ENCODE results near the gene FNTB. TPM values are rescaled to one million over a fixed set of nuclear protein-coding genes. Genes with fewer than 3 reads are reported as not detected.

The FNTB gene
- total RNA-seq, 2 donors from 2014 or later: 17.2 to 21.3 TPM

DNA sequence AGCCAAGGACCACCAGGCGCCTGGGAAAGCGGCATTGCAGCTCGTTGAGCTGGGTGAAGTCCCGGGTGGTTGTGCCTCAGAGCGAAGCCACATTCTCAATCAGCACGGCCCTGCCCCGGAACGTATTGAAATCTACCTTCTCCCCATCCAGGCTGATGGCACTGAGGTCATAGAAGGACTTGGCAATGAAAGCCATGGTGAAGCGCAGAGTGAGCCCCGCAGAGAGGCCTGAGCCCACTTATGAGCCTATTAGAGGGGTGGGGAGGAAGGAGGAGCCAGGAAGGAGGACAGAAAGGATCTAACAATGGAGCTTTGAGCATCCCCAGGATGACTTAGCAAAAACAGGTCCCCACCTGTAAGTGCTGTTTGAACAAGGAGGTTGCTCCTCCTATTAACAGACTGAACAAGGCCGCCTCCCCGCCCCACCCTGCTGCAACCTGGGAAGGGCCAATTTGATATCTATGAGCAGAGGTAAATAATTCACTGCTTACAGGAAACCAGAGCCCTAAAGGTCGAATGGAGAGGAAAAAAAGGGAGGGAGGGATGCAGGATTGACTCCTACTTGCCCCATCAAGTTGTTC lies 44.1 kb upstream of the FNTB start, which contains the start of gene GPX2:
Gene GPX2 (minus strand): TSS at position 215 of the 581 bp plus-strand sequence. CDS start 19 bp downstream, at position 196.
- H3K27ac Mint-ChIP-seq: peak within 1 kb of the TSS; percentile 86
- H3K9me3 Mint-ChIP-seq: no peaks in the 10 kb centered on the region
- H3K4me1 Mint-ChIP-seq: peaks cover 37% of the 10 kb centered on the region
- H3K4me3 Mint-ChIP-seq: no peak within 1 kb of the TSS
- peaks cover 2% of the 10 kb centered on the region for H3K27me3 Mint-ChIP-seq (ENCODE audit: insufficient read depth)
- peak; percentile 70 for DNase-seq
- H3K36me3 ChIP-seq (ENCODE audit: control insufficient read depth, insufficient read depth, low read length): no peaks in the 10 kb centered on the region
- no peak within 1 kb of the TSS for H3K9ac ChIP-seq (ENCODE audit: extremely low read depth, low read length, poor library complexity, severe bottlenecking)
- peaks cover 4% of the 10 kb centered on the region for H3K4me1 ChIP-seq (ENCODE audit: control insufficient read depth, insufficient read depth, low read length)
- H3K4me3 ChIP-seq (ENCODE audit: low read length): no peak within 1 kb of the TSS
- peaks cover 38% of the 10 kb centered on the region for H3K36me3 Mint-ChIP-seq (ENCODE audit: low read depth)
- WGBS, 2 experiments (ENCODE audit: insufficient coverage in 1 of 2, insufficient read length in 1 of 2): 84 to 88% methylated on average over 6 to 13 of the region's 13 CpGs
- H3K27me3 ChIP-seq (ENCODE audit: control insufficient read depth, insufficient read depth, low read length, poor library complexity, severe bottlenecking): no peaks in the 10 kb centered on the region
- H3K9me3 ChIP-seq (ENCODE audit: control insufficient read depth, low read length): no peaks in the 10 kb centered on the region
- H3K27ac ChIP-seq (ENCODE audit: low read depth, low read length): peak within 1 kb of the TSS; percentile 72
- TF ChIP-seq, protein P1, sequence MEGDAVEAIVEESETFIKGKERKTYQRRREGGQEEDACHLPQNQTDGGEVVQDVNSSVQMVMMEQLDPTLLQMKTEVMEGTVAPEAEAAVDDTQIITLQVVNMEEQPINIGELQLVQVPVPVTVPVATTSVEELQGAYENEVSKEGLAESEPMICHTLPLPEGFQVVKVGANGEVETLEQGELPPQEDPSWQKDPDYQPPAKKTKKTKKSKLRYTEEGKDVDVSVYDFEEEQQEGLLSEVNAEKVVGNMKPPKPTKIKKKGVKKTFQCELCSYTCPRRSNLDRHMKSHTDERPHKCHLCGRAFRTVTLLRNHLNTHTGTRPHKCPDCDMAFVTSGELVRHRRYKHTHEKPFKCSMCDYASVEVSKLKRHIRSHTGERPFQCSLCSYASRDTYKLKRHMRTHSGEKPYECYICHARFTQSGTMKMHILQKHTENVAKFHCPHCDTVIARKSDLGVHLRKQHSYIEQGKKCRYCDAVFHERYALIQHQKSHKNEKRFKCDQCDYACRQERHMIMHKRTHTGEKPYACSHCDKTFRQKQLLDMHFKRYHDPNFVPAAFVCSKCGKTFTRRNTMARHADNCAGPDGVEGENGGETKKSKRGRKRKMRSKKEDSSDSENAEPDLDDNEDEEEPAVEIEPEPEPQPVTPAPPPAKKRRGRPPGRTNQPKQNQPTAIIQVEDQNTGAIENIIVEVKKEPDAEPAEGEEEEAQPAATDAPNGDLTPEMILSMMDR (conservative IDR thresholded peaks at IDR 0.05): no peak

DNA sequence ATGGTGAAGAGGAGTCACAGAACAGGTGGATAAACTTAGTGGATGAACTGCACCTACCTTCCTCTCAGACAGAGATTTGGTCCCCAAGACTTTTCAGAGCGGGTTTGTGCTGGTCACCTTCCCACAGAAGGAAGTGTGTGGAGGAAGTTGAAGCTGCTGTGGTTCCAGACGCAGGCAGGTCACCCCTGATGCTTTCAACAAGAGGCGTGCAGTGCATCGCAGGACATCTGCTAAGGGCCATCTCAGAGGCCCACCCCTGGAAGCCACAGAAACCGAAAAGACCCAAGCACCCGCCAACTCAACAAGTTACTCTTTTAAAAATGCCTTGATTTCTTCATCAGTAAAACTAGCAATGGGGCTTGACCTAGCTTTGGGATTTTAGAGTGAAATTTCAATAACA lies 43.1 kb upstream of the FNTB start:
- peaks cover 41% of the 10 kb centered on the region for H3K36me3 Mint-ChIP-seq (ENCODE audit: low read depth)
- Histone ChIP-seq H3K4me3 (ENCODE audit: low read length) (no peak overlapping the region), H3K4me1 (ENCODE audit: control insufficient read depth, insufficient read depth, low read length) (peaks cover 3% of the 10 kb centered on the region), H3K27me3 (ENCODE audit: control insufficient read depth, insufficient read depth, low read length, poor library complexity, severe bottlenecking) (no peaks in the 10 kb centered on the region), H3K36me3 (ENCODE audit: control insufficient read depth, insufficient read depth, low read length) (peaks cover under 1% of the 10 kb centered on the region), H3K9me3 (ENCODE audit: control insufficient read depth, low read length) (no peaks in the 10 kb centered on the region), H3K27ac (ENCODE audit: low read depth, low read length) (peak overlapping the region; percentile 72), H3K9ac (ENCODE audit: extremely low read depth, low read length, poor library complexity, severe bottlenecking) (no peak overlapping the region)
- H3K9me3 Mint-ChIP-seq: no peaks in the 10 kb centered on the region
- no peak overlapping the region for H3K4me3 Mint-ChIP-seq
- peaks cover 2% of the 10 kb centered on the region for H3K27me3 Mint-ChIP-seq (ENCODE audit: insufficient read depth)
- DNase-seq: peak; percentile 45
- TF ChIP-seq, protein P1 (conservative IDR thresholded peaks at IDR 0.05): no peak
- peaks cover 31% of the 10 kb centered on the region for H3K4me1 Mint-ChIP-seq
- peak overlapping the region; percentile 41 for H3K27ac Mint-ChIP-seq
- WGBS, 2 experiments (ENCODE audit: insufficient coverage in 1 of 2, insufficient read length in 1 of 2): 93 to 95% methylated on average over 5 to 6 of the region's 6 CpGs

DNA sequence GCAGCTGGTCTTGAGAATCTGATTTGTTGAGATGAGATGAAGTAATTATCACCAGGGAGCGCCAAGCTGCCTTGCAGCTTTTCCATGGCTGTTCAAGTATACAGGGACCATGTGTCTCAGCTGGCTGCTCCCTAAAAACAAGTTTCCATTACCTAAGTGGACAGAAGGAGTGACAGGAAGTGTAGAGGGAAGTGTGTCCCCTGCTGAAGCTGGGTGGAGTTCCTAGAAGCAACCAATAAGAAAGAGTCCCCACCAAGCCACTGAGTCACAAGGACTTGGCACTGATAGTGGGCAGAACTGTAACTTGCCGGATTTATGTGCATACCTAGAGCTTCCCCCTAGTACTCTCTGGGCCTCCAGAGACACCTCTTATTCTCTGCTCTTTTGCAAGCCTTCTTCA lies 42.7 kb upstream of the FNTB start:
- Histone ChIP-seq H3K36me3 (ENCODE audit: control insufficient read depth, insufficient read depth, low read length) (peaks cover 5% of the 10 kb centered on the region), H3K27me3 (ENCODE audit: control insufficient read depth, insufficient read depth, low read length, poor library complexity, severe bottlenecking) (no peaks in the 10 kb centered on the region), H3K4me3 (ENCODE audit: low read length) (no peak overlapping the region), H3K9me3 (ENCODE audit: control insufficient read depth, low read length) (no peaks in the 10 kb centered on the region), H3K4me1 (ENCODE audit: control insufficient read depth, insufficient read depth, low read length) (peaks cover 3% of the 10 kb centered on the region), H3K9ac (ENCODE audit: extremely low read depth, low read length, poor library complexity, severe bottlenecking) (no peak overlapping the region), H3K27ac (ENCODE audit: low read depth, low read length) (no peak overlapping the region)
- DNase-seq: peak; percentile 33
- Mint-ChIP-seq H3K4me3 (no peak overlapping the region), H3K9me3 (no peaks in the 10 kb centered on the region), H3K27me3 (ENCODE audit: insufficient read depth) (peaks cover 2% of the 10 kb centered on the region), H3K4me1 (peaks cover 26% of the 10 kb centered on the region), H3K36me3 (ENCODE audit: low read depth) (peaks cover 45% of the 10 kb centered on the region), H3K27ac (peak overlapping the region; percentile 41)
- WGBS, 2 experiments (ENCODE audit: insufficient coverage in 1 of 2, insufficient read length in 1 of 2): 83 to 90% methylated on average over 1 to 2 of the region's 2 CpGs
- TF ChIP-seq, protein P1 (conservative IDR thresholded peaks at IDR 0.05): no peak

Data from endodermal cell (in vitro differentiated cells).